Occipital lobe (tissue), 2 donors: ENCODE results near the gene PMM1. TPM values are rescaled to one million over a fixed set of nuclear protein-coding genes. Genes with fewer than 3 reads are reported as not detected.
A peak's percentile ranks its signal among the peaks of the same experiment; 100 is the strongest.
"Not testable (repeated sequence)": the region's sequence is repeated elsewhere in the genome, so short reads cannot be mapped to it uniquely, and the experiment has no call there.

Experiments
- DNase-seq: peaks from one replicate; lab custom pipeline; 2025; lab: John Stamatoyannopoulos, UW
- total RNA-seq: library from RNA; depleted of rRNA; stranded (reverse); fragments of >200 nt; gene quantifications from one replicate; pipeline ENCODE4 v1.2.3, GENCODE V29; 2014

PMM1 gene
- total RNA-seq, 1 donor from 2014 or later, result 17.2 TPM

DNA sequence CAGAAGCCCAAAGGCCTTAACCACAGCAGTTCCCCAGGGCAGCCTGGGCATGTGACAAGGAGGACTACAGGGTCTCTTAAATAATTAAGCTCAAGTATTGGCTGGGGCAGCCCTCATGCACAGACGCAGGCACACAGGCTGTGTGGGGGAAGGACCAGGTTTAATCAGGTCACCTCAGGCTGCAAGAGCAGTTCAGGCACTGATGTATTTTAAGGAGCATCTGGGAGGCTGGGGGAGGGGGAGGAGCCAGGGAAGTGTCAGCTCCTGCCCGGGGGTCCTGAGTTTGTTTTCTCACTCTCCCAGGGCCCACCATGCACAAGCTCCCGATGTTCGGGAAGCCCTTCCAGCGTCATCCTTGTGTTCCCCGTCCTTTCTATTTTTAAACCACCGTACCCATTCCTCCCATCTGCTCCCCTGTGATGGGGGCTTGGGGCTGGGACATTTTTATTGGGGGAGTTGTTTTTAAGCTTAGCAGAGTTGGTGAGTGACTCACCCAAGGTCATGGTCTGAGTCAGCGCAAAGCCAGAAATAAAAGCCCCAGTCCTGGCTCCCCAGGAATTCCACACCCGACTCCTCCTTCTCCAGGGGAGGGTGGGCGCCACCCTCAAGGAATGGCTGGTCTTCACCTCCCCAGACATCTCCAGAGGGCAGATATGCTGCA lies 26.5 kb downstream of the PMM1 start:
- DNase-seq, result no peak

- no peak for DNase-seq
These were observed 27.2 kb downstream of the PMM1 start for GRCh38 chr22:41562461-41562860.

GRCh38 chr22:41561788-41562187 lies 27.9 kb downstream of the PMM1 start:
- no peak for DNase-seq

DNA sequence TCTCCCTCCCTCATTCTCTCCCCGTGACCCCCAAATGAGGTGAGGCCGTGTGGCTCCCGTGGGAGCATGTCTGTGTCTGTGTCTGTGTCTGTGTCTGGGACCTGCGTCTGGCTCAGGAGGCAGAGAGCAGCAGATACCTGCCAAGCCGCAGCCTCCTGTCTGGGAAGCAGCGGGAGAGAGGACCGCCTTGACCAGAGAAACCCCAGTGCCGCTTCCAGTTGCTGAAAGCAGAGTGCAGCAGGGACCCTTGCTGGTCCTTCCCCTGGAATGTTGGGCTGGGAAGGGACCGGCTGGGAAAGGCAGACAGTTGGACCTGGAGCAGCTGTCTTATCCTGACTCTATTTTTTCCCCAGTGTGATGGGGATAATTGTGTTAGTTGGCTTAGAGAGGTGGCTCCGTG lies 28.3 kb downstream of the PMM1 start:
- DNase-seq, result no peak

- no peak for DNase-seq
These were observed 29.6 kb downstream of the PMM1 start for GRCh38 chr22:41560095-41560471.

DNA sequence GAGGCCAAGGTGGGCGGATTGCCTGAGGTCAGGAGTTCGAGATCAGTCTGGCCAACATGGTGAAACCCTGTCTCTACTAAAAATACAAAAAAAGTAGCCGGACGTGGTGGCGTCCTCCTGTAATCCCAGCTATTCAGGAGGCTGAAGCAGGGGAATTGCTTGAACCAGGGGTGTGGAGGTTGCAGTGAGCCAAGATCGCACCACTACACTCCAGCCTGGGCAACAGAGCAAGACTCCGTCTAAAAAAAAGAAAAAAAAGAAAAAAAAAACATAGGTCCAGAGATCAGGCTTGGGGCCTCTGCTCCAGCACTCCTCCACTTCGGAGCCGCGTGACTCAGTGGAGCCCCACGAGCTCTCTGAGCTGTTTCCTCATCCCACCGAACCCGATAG lies 31.4 kb downstream of the PMM1 start:
- DNase-seq, result not testable (repeated sequence)

DNA sequence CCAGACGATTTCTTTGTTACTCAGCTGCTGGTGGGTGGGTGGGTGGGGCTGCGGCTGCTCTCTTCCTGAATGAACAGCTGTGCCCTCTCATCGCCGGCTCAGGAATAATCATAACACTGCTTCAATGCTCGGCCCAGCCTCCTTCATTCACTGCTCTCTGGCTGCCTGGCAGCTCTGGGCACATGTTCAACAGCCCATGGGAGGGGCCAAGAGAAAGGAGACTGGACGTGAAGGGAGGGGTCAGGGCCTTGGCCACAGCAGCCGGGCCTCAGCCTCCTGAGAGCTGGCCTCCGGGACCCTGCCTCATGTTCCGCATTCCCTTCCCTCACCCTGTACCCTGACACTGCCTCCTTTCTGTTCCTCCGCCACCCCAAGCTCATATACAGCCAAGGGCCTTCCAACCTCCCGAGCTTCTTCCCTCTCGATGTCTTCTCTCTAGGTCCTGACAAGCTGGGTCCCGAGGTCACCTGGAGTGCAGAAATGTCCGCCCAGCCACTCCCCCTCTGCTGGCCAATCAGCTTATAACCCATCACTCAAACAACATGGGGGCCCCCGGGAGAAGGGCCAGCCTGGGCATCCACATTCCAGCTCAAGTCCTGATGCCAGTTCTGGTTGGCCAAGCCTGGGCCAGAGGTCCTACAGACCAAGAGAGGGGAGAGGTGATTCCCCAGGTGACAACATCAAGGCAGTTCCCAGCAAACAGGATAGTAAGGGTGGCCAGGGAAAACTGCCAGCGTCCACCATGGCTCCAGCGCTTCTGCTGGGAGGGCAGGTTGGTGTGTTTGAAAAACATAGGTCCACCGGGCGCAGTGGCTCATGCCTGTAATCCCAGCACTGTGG lies 32.0 kb downstream of the PMM1 start:
- peak; percentile 67 for DNase-seq

GRCh38 chr22:41556561-41556960 lies 33.1 kb downstream of the PMM1 start:
- no peak for DNase-seq

DNA sequence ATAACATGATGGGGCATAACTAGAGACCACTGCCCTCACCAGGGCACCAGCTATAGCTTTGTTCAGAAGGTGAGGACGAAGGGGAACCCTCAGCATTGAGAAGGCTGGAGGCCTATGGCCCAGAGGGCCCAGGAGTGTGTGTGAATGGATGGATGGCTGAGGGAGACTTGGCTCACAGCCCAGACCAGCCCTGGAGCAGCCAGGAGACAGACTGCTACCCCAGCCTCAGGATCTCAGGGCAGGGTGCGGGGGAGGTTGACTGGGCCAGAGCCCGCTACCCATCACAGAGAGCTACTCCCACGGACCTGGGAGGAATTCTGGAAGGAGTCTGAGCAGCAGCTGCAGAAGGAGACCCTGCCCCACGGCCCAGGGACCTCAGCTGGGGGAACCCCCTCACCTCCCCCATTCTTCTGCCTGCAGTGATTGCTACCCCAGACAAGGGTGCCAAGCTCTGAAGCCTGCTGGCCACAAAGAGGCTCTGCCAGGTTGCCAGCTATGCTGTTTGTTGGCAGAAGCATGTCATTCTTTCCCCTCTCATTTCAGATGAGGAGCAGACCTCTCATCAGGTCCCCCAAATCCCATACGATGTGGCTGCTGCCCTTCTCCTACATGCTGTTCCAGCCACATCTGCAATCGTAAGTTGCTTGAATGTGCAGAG lies 34.2 kb downstream of the PMM1 start:
- DNase-seq, result no peak

DNA sequence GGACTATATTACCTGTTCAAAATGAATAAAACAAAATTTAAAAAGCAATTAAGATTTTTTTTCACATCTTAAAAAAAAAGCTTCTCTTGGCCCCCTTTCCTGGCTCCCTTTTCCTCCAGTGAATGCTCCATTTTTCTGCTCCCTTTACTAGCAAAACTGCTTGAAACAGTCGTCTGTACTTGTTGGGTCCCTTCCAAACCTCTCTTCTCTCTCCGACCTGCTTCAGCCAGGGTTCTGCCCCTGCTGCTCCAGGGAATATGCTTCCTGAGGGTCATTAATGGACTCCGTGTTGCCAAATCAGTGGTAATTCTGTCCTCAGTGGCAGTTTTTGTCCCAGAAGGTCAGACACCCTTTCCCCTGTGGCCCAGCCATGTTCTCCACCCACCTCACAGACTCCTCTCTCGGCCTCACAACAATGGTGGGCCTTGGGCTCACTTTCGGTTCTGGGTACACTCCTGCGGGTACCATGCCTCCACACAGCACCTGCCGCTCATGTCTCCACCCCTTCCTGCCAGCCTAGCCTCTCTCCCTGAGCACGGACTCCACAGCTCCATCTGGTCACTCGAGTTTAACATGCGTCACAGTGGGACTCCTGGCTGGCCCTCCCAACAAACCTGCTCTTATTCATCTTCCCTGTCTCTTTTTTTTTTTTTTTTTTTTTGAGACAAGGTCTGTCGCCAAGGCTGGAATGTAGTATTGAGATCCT lies 37.6 kb downstream of the PMM1 start:
- no peak for DNase-seq

GRCh38 chr22:41550952-41551491 lies 38.6 kb downstream of the PMM1 start:
- DNase-seq, result no peak

- no peak for DNase-seq
These were observed 40.8 kb downstream of the PMM1 start for GRCh38 chr22:41548830-41549211.

- no peak for DNase-seq
These were observed 44.8 kb downstream of the PMM1 start for GRCh38 chr22:41544671-41545476.

DNA sequence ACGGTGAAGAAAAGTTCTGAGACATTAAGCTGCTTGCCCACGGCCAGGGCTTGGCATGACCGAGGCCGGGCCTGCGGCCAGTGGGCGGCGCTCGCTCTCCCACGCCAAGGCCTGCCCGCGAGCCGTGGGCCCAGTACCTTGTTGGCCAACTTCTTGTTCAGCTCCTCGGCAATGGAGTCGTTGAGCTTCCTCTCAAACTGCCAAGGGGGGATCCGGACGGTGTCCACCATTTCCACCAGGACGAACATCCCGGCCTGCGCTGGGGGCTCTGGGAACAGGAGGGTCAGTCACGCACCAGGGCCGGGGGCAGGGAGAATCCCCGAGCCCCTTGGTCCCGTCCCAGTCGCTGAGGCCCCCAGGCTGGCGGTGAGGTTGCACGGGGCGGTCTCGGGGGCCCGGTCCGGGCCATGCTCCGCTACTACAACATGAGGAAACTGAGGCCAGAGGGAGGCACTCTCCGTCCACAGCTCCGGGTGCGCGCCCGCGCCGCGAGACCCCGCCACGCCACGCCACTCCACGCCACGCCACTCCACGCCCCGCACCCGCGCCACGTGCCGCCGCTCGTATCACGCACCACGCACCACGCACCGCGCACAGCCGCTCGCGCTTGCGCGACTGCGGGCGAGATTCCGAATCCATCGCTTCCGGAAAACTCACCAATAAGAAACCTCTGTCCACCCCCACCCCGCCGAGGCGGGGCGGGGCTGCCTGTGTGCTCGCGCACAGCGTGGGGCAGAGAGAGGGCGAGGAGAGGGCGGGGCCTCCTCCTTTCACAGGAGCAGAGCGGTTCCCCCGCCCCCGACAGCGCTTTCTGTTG lies 45.6 kb downstream of the PMM1 start, which contains the start of gene POLR3H:
Gene POLR3H (minus strand): TSS at position 617 of the 817 bp plus-strand sequence. CDS start 369 bp downstream, at position 248.
- peak; percentile 98 for DNase-seq

DNA sequence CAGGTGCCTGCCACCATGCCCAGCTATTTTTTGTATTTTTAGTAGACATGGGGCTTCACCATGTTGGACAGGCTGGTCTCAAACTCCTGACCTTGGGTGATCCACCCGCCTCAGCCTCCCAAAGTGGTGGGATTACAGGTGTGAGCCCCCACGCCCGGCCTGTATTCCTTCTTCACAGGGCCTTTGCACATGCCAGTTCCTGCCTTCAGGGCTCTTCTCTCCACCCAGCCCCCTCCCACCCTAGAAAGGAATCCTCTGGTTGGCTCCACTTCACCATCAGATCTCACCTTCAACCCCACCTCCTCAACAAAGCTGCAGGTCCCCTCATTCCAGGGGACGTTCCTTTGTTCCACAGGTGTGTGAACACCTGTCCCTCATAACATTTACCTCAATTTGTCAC lies 47.4 kb downstream of the PMM1 start:
- no peak for DNase-seq

DNA sequence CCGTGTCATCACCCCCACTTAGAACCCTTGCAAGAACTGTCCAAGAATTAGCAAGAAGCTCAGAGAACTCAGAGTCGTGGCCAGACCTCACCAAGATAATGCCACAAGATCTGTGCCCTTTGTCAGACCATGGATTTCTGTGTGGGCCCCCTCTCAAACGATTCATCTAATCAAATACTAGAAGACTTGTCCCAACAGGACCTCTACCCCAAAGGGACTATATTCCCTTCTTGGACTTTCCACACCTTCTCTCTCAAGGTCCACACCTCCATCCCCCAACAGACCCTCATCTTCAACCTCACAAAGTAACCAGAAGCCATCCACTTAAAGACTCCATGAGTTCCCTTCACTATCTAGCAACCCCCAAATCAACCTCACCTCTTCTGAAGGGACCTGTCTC lies 48.2 kb downstream of the PMM1 start:
- no peak for DNase-seq

- DNase-seq, result no peak
These were observed 49.3 kb downstream of the PMM1 start for GRCh38 chr22:41540365-41540764.

DNA sequence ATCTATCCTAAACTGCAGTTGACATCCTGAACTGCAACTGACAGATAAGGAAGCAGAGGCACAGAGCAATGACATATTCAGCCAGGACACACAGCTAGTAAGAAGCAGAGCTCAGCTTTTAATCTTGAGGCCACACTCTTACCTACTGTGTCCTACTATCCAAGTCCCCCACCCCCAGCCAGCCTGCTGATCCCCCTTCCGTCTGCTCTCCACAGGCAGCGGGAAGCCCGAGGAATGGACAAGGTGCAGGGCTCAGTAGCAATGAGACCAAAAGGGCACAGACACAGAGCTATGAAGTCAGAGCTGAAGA lies 49.7 kb downstream of the PMM1 start:
- no peak for DNase-seq

GRCh38 chr22:41539146-41540005 lies 50.3 kb downstream of the PMM1 start:
- no peak for DNase-seq
